HS-5 (cell line): Measurements from ENCODE around the gene GAST.

Source experiments
- DNase-seq: peaks from one replicate; pipeline ENCODE4 v3.0.0-alpha.2; 2012; ENCODE audit warnings: low read depth

The GAST gene

GRCh38 chr17:41741709-41742108 is 29.6 kb downstream of the GAST start:
- no peak for DNase-seq

GRCh38 chr17:41748275-41748674 is 36.1 kb downstream of the GAST start:
- no peak for DNase-seq

GRCh38 chr17:41750862-41751261 is 38.7 kb downstream of the GAST start:
- DNase-seq, result no peak

- DNase-seq, result no peak
Observed at GRCh38 chr17:41751288-41751687, 39.2 kb downstream of the GAST start.

- DNase-seq, result no peak
Observed at GRCh38 chr17:41754066-41754465, 41.9 kb downstream of the GAST start.

GRCh38 chr17:41758601-41759000 is 46.5 kb downstream of the GAST start:
- DNase-seq, result no peak

- no peak for DNase-seq
Observed at GRCh38 chr17:41760878-41761277, 48.7 kb downstream of the GAST start.

- no peak for DNase-seq
Observed at GRCh38 chr17:41762391-41762790, 50.3 kb downstream of the GAST start.

- DNase-seq, result no peak
Observed at GRCh38 chr17:41762841-41763240, 50.7 kb downstream of the GAST start.

GRCh38 chr17:41763327-41763726 is 51.2 kb downstream of the GAST start:
- no peak for DNase-seq
